ENCODE results near the gene RNF130.
"Not testable (repeated sequence)": the region's sequence is repeated elsewhere in the genome, so short reads cannot be mapped to it uniquely, and the experiment has no call there.

RNF130 gene

GRCh38 chr5:180102636-180103035 lies 31.1 kb upstream of the RNF130 start:
- no peak for DNase-seq

- no peak for DNase-seq
Measured at GRCh38 chr5:180101451-180102105, 30.0 kb upstream of the RNF130 start.

- DNase-seq = no peak
Measured at GRCh38 chr5:180100621-180101450, 29.3 kb upstream of the RNF130 start.

- DNase-seq = no peak
Measured at GRCh38 chr5:180099733-180100611, 28.4 kb upstream of the RNF130 start.

- no peak for DNase-seq
Measured at GRCh38 chr5:180098991-180099732, 27.6 kb upstream of the RNF130 start.

GRCh38 chr5:180098526-180098925 lies 27.0 kb upstream of the RNF130 start:
- DNase-seq = no peak

- no peak for DNase-seq
Measured at GRCh38 chr5:180097926-180098325, 26.4 kb upstream of the RNF130 start.

GRCh38 chr5:180097163-180097894 lies 25.8 kb upstream of the RNF130 start:
- no peak for DNase-seq

GRCh38 chr5:180096616-180097015 lies 25.1 kb upstream of the RNF130 start:
- no peak for DNase-seq

GRCh38 chr5:180095545-180095944 lies 24.0 kb upstream of the RNF130 start:
- no peak for DNase-seq

GRCh38 chr5:180093651-180094382 lies 22.3 kb upstream of the RNF130 start:
- DNase-seq = peak; percentile 92

- DNase-seq = no peak
Measured at GRCh38 chr5:180093241-180093640, 21.7 kb upstream of the RNF130 start.

- peak; percentile 42 for DNase-seq
Measured at GRCh38 chr5:180090769-180091546, 19.4 kb upstream of the RNF130 start.

- peak; percentile 75 for DNase-seq
Measured at GRCh38 chr5:180090098-180090768, 18.7 kb upstream of the RNF130 start.

- not testable (repeated sequence) for DNase-seq
Measured at GRCh38 chr5:180089628-180090027, 18.1 kb upstream of the RNF130 start.

GRCh38 chr5:180088561-180088960 lies 17.0 kb upstream of the RNF130 start:
- no peak for DNase-seq

GRCh38 chr5:180086816-180087399 lies 15.3 kb upstream of the RNF130 start:
- no peak for DNase-seq

- DNase-seq = no peak
Measured at GRCh38 chr5:180085837-180086236, 14.3 kb upstream of the RNF130 start.
